Right cardiac atrium (tissue), 5 donors: ENCODE results near the gene WASF3. TPM values are rescaled to one million over a fixed set of nuclear protein-coding genes. Genes with fewer than 3 reads are reported as not detected.
"Not testable (repeated sequence)": the region's sequence is repeated elsewhere in the genome, so short reads cannot be mapped to it uniquely, and the experiment has no call there.

Source experiments
- ATAC-seq, 2 donors: fragments of 200-7000 bp; cut with Tn5 transposase; one replicate each; pipeline versions ENCODE4 v1.8.0 to v1.9.1; 2020; ENCODE audit warnings: moderate library complexity in 2 of 2, mild to moderate bottlenecking in 1 of 2
- DNase-seq, 3 donors: peaks; one replicate each; pipeline ENCODE4 v3.0.0-alpha.2; 2020
- H3K27ac ChIP-seq: one replicate; pipeline ENCODE4 v1.5.1; 2013; ENCODE audit warnings: mild to moderate bottlenecking, low read length, control low read depth, moderate library complexity
- H3K27me3 ChIP-seq: one replicate; pipeline ENCODE4 v1.6.1; 2013; ENCODE audit not compliant: control insufficient read depth, insufficient read depth
- H3K4me1 ChIP-seq: one replicate; pipeline ENCODE4 v1.6.1; 2013; ENCODE audit warnings: low read length; ENCODE audit not compliant: control insufficient read depth, insufficient read depth
- H3K4me3 ChIP-seq: one replicate; pipeline ENCODE4 v1.5.1; 2013; ENCODE audit warnings: low read length, control low read depth
- H3K9me3 ChIP-seq: one replicate; pipeline ENCODE4 v1.6.1; 2013; ENCODE audit warnings: low read length; ENCODE audit not compliant: control insufficient read depth
- WGBS: extraction: QIAGEN DNeasy Blood & Tissue Kit; methylation state at CpG from one replicate; pipeline ENCODE4 v1.1.7; 2013; 5-methylcytosine and 5-hydroxymethylcytosine counted together
- intact Hi-C, 4 donors: fragments of 100-400 bp; cut with DNase I; formaldehyde crosslinking; loops; one replicate each; pipeline versions ENCODE4 v1.11.0 to v1.14.0; 2022 to 2023
- polyA plus RNA-seq: library from polyadenylated mRNA; stranded (reverse); fragments of 200-250 nt; gene quantifications from one replicate; pipeline ENCODE4 v1.2.3, GENCODE V29; 2013
- total RNA-seq, 4 donors: library from RNA; stranded (reverse); fragmentation: NEBNext Ultra II Directional; extraction: Animal tissue kit (Norgen Biotek cat#: 25700); gene quantifications; one replicate each; pipeline ENCODE4 v1.2.1, GENCODE V29; 2021
- donor health status: healthy with polysubstance abuse.
- donor health status: DM: no; HTN: yes; CAD: no.
- donor health status: DM: no; HTN: no; CAD: no.
- donor health status: DM: no; HTN: yes; CAD: no; lungs with severe emphysema.
- donor health status: DM: yes; HTN: yes; CAD: no.

Gene WASF3
- total and polyA plus RNA-seq, 5 donors = 5.9 to 16.0 (median 13.9) TPM

GRCh38 chr13:26718146-26718545 is 160.7 kb downstream of the WASF3 start:
- H3K9me3 ChIP-seq = no peaks in the 10 kb centered on the region
- no peaks in the 10 kb centered on the region for H3K4me1 ChIP-seq
- no peak overlapping the region for H3K27ac ChIP-seq
- 75% methylated on average over 8 of the region's 8 CpGs for WGBS
- H3K27me3 ChIP-seq = no peaks in the 10 kb centered on the region
- ATAC-seq (no peak), DNase-seq (no peak)
- H3K4me3 ChIP-seq = no peak overlapping the region
- intact Hi-C loops = no loop called here

DNA sequence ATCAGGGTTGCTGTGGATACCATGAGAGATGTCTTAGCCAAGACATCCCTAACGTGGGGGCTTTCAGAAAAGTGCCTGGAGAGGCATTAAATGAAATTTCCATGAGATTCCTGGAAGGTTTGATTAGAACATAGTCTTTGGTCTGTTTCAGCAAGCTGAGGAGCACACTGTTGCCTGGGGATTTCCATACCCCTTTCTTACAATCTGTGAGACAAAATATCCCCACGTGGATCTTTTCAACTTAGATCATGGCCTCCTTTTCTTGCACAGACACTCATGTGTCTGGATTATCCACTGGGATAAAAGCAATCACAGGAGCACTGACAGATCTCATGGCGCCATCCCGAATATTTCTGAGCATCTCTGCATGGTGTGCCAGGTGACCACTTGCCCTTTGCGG is 161.4 kb downstream of the WASF3 start:
- Histone ChIP-seq H3K4me1 (no peaks in the 10 kb centered on the region), H3K27me3 (no peaks in the 10 kb centered on the region), H3K27ac (no peak overlapping the region), H3K4me3 (no peak overlapping the region), H3K9me3 (no peaks in the 10 kb centered on the region)
- ATAC-seq (no peak), DNase-seq (no peak)
- WGBS = 78% methylated on average over 5 of the region's 5 CpGs
- intact Hi-C loops = no loop called here

GRCh38 chr13:26719356-26719945 is 162.0 kb downstream of the WASF3 start:
- WGBS = 38% methylated on average over 5 of the region's 5 CpGs
- Histone ChIP-seq H3K4me1 (no peaks in the 10 kb centered on the region), H3K4me3 (no peak overlapping the region), H3K27me3 (no peaks in the 10 kb centered on the region), H3K9me3 (no peaks in the 10 kb centered on the region), H3K27ac (no peak overlapping the region)
- ATAC-seq (no peak), DNase-seq (no peak)
- intact Hi-C loops = no loop called here

GRCh38 chr13:26721251-26722121 is 164.0 kb downstream of the WASF3 start:
- H3K9me3 ChIP-seq = no peaks in the 10 kb centered on the region
- no peak overlapping the region for H3K27ac ChIP-seq
- intact Hi-C loops = no loop called here
- H3K4me1 ChIP-seq = no peaks in the 10 kb centered on the region
- ATAC-seq (peak in 1 of 2 donors; percentile 14), DNase-seq (peak in 2 of 3 donors; percentile 47 to 65)
- no peaks in the 10 kb centered on the region for H3K27me3 ChIP-seq
- no peak overlapping the region for H3K4me3 ChIP-seq
- WGBS = 62% methylated on average over 26 of the region's 26 CpGs

DNA sequence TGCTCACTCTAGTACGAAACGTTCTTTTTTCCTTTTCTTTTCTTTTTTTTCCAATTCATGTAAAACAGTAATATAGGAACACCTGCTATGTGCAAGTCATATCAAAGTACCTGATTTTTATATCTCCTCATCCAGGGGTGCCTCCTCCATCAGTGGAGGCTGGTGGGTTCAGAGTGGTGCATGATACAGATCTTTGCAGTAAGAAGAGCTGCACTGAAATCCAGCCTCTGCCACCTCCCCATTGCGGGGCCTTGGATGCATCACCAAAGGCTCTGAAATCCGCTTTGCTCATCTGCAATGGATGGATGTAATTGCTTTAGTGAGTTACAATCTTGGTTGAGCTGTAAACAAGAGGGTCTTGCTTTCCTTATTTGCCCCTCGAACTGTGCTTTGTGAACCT is 164.8 kb downstream of the WASF3 start:
- DNase-seq = no peak
- H3K27me3 ChIP-seq = no peaks in the 10 kb centered on the region
- intact Hi-C loops = no loop called here
- H3K27ac ChIP-seq = no peak overlapping the region
- WGBS = 78% methylated on average over 5 of the region's 5 CpGs
- no peaks in the 10 kb centered on the region for H3K4me1 ChIP-seq
- H3K9me3 ChIP-seq = no peaks in the 10 kb centered on the region
- H3K4me3 ChIP-seq = no peak overlapping the region
- no peak for ATAC-seq

- H3K4me3 ChIP-seq, H3K9me3 ChIP-seq, ATAC-seq, H3K4me1 ChIP-seq, DNase-seq, intact Hi-C loops, H3K27me3 ChIP-seq, H3K27ac ChIP-seq: not testable (repeated sequence)
- 93% methylated on average over 11 of the region's 31 CpGs for WGBS
Measured at GRCh38 chr13:26723620-26724019, 166.1 kb downstream of the WASF3 start.

DNA sequence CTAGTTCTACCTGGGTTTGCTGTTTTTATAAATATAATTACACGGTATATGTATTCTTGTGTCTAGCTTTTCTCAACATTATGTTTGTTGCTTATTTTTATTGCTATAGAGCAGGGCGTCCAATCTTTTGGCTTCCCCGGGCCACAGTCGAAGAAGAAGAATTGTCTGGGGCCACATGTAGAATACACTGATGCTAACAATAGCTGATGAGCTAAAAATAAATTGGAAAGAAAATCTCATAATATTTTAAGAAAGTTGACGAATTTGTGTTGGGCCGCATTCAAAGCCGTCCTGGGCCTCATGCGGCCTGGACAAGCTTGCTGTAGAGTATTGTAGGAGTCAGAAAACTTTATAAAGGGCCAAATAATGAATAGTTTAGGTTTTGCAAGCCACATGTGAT is 169.2 kb downstream of the WASF3 start:
- WGBS = 88% methylated on average over 8 of the region's 8 CpGs
- H3K27me3 ChIP-seq = no peaks in the 10 kb centered on the region
- H3K9me3 ChIP-seq = no peaks in the 10 kb centered on the region
- ATAC-seq (no peak), DNase-seq (no peak)
- H3K4me3 ChIP-seq = no peak overlapping the region
- no peaks in the 10 kb centered on the region for H3K4me1 ChIP-seq
- no peak overlapping the region for H3K27ac ChIP-seq
- intact Hi-C loops = no loop called here

DNA sequence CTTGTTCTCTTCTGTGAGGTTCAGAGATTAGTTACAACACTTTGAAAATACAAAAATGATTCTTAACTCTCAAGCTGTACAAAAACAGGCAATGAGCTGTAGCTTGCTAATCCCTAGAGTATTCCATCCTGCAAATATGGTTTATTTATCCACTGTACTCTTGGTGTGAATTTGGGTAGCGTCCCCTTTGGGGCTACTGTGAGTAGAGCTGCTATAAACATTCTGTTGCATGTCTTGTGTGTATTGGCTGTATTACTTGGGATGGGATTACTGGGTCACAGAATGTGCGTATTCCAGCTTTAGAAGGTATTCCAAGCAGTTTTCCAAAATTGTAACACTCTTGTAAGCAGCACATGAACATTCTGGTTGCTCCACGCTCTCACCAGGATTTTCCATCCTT is 169.6 kb downstream of the WASF3 start:
- 83% methylated on average over 3 of the region's 3 CpGs for WGBS
- H3K4me3 ChIP-seq = no peak overlapping the region
- no peaks in the 10 kb centered on the region for H3K4me1 ChIP-seq
- intact Hi-C loops = no loop called here
- DNase-seq (no peak), ATAC-seq (no peak)
- no peaks in the 10 kb centered on the region for H3K27me3 ChIP-seq
- H3K9me3 ChIP-seq = no peaks in the 10 kb centered on the region
- no peak overlapping the region for H3K27ac ChIP-seq

- no peak overlapping the region for H3K4me3 ChIP-seq
- no peak for DNase-seq
- intact Hi-C loops = no loop called here
- no peak for ATAC-seq
- H3K4me1 ChIP-seq = no peaks in the 10 kb centered on the region
- H3K9me3 ChIP-seq = no peaks in the 10 kb centered on the region
- H3K27ac ChIP-seq = no peak overlapping the region
- no peaks in the 10 kb centered on the region for H3K27me3 ChIP-seq
Measured at GRCh38 chr13:26727633-26728032, 170.2 kb downstream of the WASF3 start.

DNA sequence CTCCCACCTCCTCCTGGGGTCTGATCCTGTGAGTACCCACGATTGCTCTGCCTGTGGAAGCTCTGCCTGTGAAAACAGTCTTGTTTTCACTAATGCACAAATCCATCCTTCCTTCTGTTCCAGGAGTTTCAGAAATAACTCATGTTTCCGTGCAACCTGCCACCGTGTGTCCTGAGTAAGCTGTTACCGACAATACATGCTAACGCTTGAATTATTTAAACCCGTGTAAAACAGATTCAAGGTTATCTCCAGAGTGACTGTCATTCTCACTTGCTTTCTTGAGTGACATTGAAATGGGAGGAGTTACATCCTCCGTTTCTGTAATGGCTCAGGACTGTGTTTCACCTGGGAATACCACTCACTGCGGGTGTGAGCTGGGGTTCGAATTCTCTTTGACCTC is 178.2 kb downstream of the WASF3 start:
- ATAC-seq (no peak), DNase-seq (no peak)
- Histone ChIP-seq H3K27ac (no peak overlapping the region), H3K9me3 (no peaks in the 10 kb centered on the region), H3K27me3 (no peaks in the 10 kb centered on the region), H3K4me3 (no peak overlapping the region), H3K4me1 (no peaks in the 10 kb centered on the region)
- intact Hi-C loops = no loop called here
- 65% methylated on average over 9 of the region's 9 CpGs for WGBS
